GM19438 (cell line): ENCODE results near the gene RGS2.
A peak's percentile ranks its signal among the peaks of the same experiment; 100 is the strongest.

Experiments
- ATAC-seq: cut with Tn5 transposase; IDR thresholded peaks from one replicate; pipeline ENCODE4 v1.9.1; 2021; ENCODE audit warnings: low read depth; ENCODE audit not compliant: unreplicated experiment

RGS2 gene, protein sequence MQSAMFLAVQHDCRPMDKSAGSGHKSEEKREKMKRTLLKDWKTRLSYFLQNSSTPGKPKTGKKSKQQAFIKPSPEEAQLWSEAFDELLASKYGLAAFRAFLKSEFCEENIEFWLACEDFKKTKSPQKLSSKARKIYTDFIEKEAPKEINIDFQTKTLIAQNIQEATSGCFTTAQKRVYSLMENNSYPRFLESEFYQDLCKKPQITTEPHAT

DNA sequence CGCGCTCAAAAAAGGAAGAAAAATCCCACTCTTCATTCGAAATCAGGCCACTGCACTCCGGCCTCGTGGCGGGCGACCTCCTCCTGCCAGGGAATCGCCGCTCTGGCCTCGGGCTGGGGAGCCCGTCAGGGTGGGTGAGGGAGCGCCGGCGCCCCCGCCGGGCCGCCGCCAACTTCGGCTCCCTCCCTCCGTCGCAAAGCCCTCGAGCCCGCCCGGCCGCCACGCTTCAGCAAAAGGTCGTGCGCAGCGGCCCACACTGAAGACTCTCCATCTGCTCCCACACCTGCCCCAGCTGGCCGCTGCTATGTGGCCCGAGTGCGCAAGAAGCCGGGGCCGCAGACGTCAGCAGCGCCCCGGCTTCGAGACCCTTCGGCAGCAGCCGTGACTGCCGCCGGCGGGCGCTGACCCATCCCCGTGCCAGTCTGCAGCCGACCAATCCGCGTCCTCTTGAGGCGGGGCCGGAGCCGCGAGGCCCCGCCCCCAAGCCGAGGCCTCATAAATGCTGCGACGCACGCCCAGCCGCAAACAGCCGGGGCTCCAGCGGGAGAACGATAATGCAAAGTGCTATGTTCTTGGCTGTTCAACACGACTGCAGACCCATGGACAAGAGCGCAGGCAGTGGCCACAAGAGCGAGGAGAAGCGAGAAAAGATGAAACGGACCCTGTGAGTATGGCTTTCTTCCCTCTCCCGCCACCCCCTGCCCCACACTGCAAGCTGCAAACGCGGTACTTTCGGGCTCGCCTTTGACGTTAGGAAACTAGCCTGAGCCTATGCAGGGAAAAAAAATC is at the start of gene RGS2:
RGS2 (plus strand) TSS at position 522 of the 789 bp plus-strand sequence; CDS start at position 555, 33 bp downstream.
- ATAC-seq, result peak; percentile 81

DNA sequence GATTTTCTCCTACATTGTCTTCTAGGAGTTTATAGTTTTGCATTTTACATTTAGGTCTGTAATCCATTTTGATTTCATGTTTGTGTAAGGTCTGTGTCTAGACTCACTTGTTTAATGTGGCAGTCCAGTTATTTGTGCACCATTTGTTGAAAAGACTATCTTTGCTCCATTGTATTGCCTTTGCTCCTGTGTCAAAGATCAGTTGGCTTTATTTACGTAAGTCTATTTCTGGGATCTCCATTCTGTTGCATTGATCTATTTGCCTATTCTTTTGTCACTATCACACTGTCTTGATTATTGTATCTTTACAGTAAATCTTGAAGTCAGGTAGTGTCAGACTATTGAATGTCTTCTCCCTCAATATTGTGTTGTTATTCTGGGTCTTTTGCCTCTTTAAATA is 49.7 kb upstream of the RGS2 start:
- no peak for ATAC-seq

DNA sequence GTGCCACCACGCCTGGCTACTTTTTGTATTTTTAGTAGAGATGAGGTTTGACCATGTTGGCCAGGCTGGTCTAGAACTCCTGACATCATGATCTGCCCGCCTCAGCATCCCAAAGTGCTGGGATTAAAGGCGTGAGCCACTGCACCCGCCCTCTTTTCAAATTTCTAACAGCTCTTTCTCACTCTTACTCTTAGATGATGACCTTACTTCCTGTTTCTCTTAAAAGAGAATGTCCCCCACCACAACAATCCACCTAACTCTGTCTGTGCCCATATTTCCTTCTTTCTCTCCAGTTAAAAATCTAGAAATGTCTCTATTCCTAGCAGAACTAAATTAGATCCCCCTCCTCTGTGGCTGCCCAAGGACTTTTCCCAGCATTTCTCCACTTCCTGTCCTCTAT is 46.6 kb upstream of the RGS2 start:
- ATAC-seq, result no peak

DNA sequence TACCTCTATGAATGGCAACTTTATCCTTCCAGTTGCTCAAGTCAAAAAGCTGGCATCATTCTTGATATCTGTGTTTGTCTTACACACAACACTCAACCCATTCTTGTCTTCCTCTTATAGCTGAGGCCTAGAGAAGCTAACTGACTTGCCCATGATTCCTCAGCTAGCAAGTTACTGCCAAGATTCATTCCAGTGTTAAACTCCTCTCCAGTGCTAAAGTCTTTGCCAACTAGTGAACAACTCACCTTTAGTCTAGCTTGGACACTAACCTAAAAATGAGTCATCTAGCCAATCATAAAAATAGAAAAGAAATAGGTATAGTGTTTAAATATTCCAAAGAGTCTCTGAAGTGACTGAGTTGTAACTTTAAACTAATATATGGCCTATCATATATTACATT is 45.6 kb upstream of the RGS2 start:
- ATAC-seq, result no peak

DNA sequence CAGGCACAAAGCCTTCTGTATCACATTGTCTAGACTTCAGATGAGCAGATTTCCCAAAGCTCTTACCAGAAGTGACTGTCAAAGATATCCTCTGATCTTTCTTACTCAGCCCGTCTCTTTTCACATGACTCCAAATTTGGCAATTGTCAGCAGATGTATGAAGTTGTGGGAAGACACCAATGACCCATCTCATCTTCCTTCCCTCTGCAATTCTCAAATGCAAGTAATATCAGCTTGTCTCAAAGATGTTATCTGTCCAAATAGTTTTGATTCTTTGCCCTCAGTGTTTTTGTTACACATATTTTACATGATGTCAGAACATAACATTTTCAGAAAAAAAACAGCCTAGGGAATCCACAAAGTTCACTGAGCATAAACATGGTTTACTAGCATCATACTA is 45.1 kb upstream of the RGS2 start:
- no peak for ATAC-seq

DNA sequence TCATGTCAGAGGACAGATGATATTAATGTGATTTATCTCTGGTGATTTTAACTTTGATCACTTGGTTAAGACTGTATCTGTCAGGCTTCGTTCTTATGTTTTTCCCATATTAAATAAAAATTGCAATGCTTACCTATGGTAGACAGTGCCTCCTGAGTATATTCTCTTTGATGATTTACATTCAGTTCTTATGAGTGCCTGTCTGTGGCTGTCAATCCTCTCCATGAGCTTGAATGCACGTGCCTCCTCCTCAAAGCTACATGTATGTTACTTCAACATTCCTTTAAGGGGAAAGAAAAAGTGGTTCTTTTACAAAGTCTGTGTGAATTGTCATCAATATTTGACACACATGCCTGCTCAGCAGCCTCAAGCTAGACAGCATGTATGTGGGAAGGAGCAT is 44.2 kb upstream of the RGS2 start:
- ATAC-seq, result no peak

DNA sequence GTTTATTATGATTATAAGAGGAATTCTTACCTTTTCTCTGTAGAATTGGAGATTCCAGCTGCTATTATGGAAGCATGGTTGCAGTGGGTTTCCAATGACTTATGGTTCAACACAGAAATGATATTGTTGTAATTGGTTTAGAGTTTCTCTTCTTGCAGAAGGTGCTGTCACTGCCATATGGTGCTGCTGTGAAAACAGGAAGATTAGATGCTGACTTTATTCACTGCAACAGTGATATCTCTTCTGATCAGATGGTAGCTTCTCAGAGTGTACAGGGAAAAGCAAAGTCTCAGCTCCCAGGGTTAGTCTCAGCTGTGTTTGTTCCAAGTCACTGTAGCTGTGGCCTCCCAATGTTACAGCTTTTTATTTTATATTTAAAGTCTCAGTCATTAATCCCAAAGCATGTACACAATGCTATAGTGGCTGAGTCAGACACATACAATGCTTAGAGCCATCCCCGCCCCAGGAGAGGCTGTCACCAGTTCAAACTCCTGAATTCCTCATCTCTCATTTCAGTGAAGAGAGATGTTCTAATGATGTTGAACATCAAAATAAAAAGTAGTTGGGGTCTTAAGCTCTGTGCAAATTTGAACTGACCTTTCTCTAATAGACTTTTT is 42.7 kb upstream of the RGS2 start:
- no peak for ATAC-seq

DNA sequence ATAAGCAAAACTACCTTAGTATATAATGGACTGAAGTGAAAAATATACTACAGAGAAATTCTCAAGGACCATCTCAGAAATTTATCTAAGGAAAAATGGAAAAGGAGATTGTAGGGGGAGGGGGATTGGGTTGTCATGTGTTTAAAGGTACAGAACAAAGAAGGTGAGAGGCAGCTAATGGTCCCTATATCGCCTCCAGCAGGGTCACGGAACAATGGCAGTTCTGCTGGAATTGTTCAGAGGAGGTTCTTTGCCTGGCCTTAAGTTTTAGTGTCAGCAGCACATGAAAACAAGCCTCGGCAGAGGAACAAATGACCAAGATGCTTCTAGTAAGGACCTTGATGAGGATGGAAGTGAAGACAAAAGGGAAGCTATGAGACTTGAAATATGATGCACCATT is 42.0 kb upstream of the RGS2 start:
- no peak for ATAC-seq

DNA sequence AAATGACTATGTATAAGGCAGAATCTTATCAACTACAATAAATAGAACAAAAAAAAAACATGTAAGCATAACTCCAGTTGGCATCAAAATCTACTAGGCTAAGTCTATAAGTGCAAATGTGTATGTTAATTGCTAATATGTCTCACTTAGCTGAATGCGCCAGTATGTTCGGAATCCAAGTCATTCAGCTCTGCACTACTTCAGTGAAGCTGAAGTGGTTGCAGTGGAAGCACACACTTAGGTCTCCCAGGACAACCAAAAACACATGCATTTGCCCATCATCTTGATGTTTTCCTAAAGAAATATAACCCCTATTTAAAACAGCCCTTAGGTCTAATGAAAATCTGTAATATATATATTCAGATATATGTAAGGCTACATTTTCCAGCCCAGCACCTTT is 41.0 kb upstream of the RGS2 start:
- no peak for ATAC-seq

DNA sequence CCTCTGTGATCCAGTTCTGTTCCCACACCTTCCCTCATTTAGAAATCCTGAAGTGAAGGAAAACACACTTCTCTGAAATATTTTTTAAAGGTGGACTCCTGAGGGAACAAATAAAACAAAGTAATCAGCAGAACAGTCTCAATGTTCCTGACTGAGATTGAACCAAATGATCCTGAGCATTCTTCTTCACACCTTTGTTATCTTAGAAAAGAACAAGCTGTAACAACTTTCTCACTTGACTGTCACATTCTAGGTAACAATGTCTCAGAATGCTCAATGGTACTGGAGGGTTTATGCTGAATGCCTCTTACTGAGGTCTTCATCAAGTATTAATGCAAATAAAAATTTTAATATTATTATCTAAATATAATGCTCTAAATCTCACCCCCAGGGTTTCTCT is 40.4 kb upstream of the RGS2 start:
- ATAC-seq, result no peak

DNA sequence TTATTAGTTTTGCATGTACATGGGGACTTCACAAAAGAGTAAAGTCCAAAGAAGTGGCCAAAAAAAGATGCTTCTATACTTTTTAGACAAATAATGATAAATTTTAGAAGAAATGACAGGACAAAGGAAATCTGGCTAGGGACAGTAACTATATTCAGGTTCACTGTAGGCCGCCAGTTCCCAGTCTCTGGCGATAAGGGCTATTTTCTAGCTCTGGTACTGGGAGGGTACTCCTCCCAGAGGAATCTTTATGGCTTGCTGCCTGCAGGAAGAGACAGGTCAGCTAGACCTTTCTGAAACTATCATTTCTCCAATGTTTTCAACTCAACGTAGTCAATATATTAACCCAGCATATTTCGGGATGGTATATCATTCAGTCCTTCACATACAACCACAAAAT is 37.5 kb upstream of the RGS2 start:
- ATAC-seq, result no peak

DNA sequence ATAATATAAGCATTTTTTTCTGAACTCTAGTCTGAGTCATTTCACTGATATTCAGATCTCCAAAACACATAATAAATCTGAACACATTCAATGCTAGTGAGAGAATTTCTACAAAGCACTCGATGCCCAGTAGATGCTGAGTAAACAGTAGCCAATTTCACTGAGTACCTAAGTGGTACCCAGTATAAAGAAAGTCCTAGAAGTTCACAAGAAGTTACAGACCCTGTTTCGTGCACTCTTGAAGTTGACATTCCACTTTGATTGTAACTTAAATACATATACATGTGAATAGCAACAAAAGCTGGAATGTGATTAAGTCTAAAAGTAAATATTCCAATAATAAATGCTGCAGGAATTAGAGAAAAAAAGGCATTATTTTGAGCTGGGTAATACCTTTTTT is 33.2 kb upstream of the RGS2 start:
- ATAC-seq, result no peak

DNA sequence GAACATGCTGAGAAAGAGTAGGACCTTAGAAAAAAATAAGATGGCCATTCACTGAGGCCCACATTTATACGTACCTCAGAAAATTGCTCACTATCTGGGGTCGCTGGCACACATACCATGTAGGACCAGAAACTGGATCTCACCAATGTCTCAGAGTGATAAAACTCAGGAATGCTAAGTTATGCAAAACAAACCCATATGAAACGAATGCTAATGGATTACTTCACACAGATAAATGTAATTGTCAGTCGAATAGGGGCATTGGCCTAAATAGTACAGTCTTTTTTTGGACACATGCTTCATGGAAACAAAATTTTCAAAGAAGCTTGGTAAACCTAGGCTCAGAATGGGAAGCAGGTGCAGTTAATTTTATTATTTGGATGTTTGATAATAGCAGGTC is 32.6 kb upstream of the RGS2 start:
- no peak for ATAC-seq

DNA sequence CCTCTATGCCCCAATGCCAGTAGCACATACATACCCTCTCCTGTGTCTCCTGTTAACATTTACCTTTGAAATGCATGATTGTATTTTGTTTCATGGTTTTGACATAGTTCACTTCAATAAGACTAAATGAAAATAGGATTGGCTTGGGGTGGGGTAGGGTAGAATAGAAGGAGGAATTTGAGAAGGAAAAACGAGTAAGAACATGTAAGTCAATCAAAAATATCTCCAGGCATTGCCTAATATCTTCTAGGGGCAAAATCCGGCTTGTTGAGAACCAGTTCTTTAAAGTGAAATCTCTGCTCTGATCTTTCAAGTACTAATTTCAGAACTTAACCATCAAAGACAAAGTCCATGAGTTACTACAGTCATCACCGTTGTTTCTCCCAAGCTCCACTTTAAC is 31.8 kb upstream of the RGS2 start:
- no peak for ATAC-seq

DNA sequence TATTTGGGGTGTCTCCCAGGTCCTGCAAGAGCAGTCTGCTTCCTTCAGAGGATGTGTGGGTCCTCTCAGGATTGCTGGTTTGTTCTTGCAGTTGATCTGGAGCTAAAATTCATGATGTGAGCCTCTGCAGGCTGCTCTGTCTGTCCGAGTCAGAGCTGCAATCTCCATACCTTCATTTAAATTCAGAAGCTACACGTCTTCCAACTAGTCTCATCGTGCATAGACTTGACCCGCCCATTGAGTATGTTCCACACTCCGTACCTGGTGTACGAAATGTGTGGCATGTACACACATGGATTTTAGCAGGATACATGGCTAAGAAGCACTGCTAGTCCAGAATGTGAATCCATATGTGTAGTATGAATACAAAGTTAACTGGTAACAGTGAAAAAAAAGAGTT is 25.0 kb upstream of the RGS2 start:
- no peak for ATAC-seq

DNA sequence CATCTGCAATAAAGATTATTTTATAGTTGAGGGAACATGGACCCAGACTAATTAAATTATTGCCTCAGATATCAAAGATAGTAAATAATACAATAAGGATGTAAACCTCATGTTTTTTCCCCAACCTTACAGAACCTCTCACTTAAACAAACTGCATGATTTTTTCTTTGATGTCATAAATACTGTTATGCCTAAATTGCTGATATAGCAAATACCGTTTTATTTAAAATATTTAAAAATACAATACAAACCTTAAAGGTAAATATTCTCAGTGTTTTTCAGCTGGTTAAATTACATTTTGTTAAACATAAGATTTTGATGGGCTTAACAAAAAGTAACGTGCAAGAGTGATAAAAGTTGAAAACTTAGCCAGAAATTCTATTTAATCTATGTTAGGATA is 24.4 kb upstream of the RGS2 start:
- ATAC-seq, result no peak

DNA sequence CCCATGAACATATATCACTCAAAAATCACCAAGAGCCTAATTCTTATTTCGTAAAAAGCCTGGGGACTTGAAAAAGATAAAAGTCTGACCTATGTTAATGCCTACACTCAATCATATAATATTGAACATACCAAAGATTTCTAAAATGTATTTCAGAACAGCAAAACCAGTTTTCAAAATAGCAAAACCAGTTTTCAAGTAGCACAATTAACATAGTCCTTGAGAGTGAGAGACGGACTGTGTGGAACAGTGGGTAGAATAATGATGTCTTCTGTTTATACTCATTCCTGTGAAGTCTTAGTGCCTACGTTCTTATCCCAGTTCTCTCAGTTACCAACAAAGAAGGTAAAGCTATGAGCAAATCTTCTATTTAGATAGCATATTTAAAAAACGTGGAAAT is 22.3 kb upstream of the RGS2 start:
- no peak for ATAC-seq

DNA sequence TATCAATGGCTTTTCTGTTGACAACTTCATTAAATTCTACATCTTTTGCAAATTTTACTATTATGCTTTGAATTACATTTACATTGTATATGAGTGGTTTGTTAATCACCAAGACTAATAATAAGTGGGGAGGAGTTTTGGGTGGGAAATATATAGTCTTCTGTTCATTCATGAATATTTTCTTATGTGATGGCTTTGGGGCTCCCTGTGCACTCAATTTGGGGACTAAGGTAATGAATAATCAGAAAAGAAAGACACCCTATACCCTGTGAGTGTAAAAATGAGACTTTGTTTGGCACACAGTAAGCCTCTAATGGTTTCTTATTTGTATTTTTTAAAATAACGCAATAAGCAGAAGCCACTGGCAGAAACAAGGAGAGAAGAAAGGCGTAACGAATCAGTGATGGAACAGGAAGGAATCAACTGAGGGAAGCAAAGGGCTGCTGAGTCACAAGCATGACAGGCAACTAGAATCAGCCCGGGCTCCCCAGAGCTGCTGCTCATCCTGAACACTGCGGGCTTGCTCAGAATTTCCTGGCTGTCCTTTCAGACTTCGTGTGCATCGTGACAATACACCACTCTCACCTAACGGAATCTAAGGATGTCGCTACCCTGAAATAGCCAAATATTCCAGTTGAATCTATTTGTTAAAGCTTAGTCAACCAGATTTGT is 20.8 kb upstream of the RGS2 start:
- ATAC-seq, result no peak

DNA sequence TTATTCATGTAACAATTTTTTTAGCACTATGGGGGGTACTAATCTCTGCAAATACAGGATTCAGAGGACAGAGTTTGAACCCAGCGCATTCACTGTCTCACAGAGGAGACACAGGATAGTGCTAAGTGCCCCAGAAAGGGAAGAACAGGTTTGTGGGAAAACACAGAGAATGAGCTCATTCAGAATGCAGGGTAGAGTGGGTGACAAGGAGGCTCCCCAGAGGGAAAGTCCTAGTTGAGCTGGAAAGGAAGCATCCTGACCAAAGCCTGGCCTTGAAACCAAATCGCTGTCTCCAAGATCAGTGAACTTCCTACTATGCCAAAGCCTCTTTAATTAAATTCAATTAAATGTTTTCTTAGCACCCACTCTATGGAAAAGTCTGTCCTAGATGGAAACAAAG is 19.0 kb upstream of the RGS2 start:
- ATAC-seq, result no peak

DNA sequence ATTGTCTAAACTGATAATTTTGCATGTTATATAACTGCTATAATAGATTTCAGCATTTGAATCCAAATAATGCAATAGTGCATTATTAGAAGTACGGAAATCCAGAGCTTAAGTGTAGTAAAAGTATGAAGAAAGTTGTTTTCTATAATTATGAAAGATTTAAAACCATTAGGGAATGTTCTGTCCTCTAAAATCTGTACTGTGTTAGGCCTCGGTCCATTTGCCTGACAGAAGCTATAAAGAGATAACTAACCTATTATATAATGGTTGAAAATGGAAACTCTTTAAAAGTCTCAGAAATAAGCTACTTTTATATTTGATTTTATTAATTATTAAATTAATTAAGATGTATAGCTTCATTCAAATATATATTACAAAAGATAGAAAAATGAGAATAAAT is 16.2 kb upstream of the RGS2 start:
- no peak for ATAC-seq

DNA sequence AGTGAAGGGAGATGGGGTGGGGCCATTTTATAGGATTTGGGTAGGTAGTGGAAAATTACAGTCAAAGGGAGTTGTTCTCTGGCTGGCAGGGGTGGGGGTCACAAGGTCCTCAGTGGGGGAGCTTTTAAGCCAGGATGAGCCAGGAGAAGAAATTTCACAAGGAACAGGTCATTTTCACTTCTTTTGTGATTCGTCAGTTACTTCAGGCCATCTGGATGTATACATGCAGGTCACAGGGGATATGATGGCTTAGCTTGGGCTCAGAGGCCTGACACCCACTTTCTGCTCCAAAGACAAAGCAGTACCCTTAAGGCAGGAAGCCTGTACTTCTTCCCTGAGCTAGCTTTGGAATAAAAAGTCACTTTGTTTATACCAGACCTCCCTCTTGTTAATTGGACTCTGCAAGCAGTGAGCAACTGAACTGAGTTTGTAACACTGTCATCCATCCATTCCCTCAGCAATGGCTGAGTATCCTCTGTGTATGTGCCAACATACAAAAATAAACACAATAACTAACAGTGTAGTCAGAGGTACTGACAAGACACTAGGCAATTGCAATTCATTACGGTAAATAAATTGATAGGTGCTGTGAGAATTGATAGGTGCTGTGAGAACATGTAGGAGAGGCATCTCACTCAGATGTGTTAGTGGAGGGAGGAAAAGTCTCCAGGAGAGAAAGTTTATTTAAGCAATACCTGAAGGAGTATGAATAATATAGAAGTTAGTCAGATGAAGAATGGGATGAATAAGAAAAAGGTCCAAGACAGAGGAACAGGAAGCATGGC is 14.7 kb upstream of the RGS2 start:
- no peak for ATAC-seq
